GM04503 (cell line): ENCODE results near the gene IL18R1.
"Not testable (repeated sequence)": the region's sequence is repeated elsewhere in the genome, so short reads cannot be mapped to it uniquely, and the experiment has no call there.

ENCODE experiments used
- DNase-seq: peaks from one replicate; pipeline ENCODE4 v3.0.0-alpha.2; 2012; ENCODE audit warnings: low read depth

Gene IL18R1, protein sequence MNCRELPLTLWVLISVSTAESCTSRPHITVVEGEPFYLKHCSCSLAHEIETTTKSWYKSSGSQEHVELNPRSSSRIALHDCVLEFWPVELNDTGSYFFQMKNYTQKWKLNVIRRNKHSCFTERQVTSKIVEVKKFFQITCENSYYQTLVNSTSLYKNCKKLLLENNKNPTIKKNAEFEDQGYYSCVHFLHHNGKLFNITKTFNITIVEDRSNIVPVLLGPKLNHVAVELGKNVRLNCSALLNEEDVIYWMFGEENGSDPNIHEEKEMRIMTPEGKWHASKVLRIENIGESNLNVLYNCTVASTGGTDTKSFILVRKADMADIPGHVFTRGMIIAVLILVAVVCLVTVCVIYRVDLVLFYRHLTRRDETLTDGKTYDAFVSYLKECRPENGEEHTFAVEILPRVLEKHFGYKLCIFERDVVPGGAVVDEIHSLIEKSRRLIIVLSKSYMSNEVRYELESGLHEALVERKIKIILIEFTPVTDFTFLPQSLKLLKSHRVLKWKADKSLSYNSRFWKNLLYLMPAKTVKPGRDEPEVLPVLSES

DNA sequence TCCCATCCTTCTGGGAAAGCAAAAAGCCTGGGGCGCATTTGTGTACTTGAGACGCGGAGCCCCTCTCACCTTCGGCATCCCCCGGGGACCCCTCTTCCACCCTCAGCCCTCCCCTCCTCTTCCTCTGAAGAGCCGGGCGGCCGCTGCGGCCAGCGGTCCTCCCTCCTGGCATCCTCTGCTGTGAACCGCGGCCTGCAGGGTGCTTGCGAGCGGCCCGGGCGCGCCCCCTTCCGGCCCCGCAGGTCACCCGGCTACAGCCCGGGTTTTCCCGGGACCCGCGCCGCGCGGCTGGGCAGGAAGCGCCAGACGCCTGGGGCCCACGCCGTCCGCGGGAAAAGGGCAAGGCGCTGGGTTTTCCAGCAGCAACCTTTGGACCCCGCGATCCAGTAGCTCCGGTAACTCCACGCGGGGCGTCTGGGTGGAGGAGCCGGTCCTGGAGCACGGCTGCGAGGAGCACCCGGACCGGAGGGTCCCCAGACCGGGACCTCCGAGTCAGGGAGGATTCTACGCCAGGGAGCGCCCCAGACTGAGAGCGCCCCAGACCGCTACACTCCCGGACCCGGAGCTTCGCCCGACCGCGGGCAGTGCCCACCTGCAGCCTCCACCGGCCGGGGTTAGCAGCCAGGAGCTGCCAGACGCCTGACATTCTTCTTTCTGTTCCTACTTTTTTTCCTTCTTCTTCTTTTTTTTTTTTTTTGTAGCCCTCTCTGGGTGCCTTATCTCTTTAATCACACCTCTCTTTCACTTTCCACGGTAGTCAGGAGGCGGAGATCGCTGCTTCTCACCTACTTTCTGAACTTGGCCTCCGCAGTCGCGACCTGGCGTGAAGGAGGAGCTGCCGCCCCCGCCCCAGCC lies at the start of gene IL18R1:
TSS of gene IL18R1 (plus strand) at position 271 of the 855 bp plus-strand sequence. CDS start 6,865 bp downstream, outside the sequence.
- peak; percentile 4 for DNase-seq

- DNase-seq = no peak
Observed at GRCh38 chr2:102306125-102306524, 49.5 kb upstream of the IL18R1 start.

GRCh38 chr2:102310964-102311640 lies 44.5 kb upstream of the IL18R1 start, which contains the start of gene IL1RL1:
Gene IL1RL1, plus strand, starts transcription at chr2:102311563. Its CDS starts 26,702 bp downstream, at chr2:102338265.
- DNase-seq = no peak

DNA sequence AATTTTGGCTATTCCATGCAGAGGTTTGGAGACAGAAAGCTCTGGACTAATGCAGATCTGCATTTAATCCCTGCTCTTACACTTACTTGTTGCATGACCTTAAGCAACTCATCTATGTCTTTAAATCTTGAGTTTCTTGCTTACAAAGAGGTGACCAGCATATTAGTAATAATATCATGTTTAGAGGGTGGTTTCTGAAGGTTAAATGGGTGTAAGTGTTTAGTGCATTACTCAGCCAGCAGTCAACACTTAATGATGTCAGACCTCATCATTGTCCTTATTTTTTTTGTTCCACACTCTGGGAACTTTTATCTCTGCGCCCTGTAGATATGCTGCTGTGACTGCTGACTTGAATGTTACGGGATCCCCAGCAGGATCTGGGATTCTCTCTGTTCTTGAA lies 42.6 kb upstream of the IL18R1 start:
- no peak for DNase-seq

GRCh38 chr2:102313471-102313870 lies 42.1 kb upstream of the IL18R1 start:
- no peak for DNase-seq

DNA sequence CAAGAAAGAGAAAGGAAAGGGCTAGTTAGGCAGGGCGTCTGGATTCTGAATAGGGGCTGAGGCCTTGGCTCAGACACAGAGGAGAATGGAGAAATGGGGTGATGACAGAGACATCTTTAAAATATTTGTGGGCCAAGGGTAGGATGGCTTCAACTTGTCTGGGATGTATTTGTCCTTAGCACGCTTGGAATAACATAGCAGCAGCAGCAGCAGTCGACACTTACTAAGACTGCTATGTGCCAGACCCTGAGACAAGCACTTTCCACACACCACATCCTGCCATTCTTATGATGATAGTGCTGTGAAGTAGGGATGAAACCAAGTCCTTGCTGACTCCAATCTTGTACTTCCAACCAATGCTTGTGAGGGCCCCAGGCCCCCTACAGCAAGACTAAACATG lies 41.6 kb upstream of the IL18R1 start:
- no peak for DNase-seq

GRCh38 chr2:102315921-102316320 lies 39.7 kb upstream of the IL18R1 start:
- no peak for DNase-seq

DNA sequence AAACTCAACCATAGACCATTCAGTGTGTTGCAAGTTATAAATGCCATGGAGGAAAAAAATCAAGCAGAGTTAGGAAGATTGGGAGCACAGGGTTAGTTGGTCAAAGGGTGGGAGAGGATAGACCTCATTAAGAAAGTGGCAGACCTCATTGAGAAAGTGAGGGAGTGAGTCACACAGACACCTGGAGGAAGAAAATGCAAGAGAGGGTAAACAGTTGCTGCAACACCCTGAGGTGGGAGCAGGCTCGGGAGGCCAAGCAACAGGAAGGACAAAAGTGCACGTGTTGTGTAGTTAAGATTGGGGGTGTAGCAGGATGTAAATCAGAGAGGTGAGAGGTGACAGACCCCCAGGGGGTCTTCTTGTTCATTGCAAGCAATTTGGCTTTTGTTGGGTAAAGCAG lies 37.9 kb upstream of the IL18R1 start:
- DNase-seq = no peak

GRCh38 chr2:102318437-102318836 lies 37.2 kb upstream of the IL18R1 start:
- DNase-seq = no peak

DNA sequence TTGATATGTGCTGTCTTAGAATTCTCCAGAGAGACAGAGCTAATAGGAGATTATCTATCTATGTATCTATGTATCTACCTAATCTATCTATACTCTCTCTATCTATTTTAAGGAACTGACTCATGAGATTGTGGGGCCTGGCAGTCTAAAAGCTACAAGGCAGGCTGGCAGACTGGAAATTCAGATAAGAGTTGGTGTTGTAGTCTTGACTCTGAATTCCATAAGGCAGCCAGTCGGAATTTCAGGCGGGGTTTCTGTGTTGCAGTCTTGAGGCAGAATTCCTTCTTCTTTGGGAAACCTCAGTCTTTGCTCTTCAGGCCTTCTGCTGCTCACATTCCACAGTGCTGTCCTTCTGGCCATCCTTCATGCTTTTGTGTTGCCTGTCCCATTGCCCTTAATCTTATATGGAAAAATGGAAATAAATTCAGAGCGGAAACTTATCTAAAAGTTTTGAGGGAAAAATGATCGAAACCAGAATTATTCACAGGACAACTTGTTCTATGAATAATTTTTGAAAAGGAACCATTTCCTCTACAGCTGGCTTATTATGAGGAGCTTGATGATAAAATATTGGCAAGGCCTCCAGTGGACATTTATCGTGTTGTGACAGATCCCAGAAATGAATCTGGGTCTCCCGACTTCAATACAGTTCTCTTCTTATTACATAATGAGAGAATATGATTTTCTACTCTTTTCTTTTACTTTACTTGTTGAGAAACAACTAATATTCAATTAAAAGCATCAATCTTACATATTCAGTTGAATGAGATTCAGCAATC lies 33.5 kb upstream of the IL18R1 start:
- DNase-seq = no peak

GRCh38 chr2:102324914-102325313 lies 30.7 kb upstream of the IL18R1 start:
- DNase-seq = not testable (repeated sequence)

DNA sequence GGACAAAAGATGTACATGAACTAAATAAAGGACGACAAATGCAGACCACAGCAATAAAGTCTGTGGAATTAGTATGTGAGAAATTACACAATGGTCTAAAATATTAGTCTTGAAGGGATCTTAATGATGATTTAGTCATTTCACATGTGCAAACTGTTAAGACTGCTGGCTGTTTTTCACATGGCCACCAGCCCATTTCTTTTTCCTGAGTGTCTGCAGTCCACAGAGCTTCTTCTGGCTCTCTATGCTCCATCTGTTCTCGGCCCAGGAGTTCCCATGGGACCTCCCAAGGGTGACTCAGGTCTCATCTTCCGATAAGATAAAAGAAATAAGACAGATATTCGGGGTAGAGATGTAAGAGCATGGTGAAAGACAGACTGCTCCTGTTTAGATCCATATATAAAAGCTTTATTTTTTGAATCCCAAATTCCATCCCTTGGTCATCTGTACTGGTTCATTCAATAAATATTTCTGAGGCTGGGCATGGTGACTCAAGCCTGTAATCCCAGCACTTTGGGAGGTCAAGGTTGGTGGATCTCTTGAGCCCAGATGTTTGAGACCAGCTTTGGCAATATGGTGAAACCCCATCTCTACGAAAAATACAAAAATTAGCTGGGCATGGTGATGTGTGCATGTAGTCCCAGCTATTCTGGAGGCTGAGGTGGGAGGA lies 24.1 kb upstream of the IL18R1 start:
- DNase-seq = no peak

DNA sequence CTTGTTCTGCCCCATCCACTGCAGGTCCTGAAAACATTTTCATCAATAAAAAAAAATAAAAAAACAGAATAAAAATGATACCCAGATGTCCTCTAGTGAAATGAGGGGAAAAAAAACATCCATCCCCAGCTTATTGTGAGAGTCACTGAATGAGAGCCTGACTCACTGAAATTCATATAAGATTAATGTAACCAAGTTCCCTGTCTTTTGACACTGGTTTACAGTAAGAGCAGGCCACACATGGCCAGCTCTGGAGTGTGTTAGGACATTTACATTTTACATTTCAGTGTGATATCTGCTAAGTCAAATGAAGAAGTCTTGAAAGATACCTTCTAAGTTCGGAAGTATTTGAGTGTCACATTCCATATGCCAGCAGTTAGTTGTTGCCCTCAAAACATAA lies 21.1 kb upstream of the IL18R1 start:
- DNase-seq = no peak

DNA sequence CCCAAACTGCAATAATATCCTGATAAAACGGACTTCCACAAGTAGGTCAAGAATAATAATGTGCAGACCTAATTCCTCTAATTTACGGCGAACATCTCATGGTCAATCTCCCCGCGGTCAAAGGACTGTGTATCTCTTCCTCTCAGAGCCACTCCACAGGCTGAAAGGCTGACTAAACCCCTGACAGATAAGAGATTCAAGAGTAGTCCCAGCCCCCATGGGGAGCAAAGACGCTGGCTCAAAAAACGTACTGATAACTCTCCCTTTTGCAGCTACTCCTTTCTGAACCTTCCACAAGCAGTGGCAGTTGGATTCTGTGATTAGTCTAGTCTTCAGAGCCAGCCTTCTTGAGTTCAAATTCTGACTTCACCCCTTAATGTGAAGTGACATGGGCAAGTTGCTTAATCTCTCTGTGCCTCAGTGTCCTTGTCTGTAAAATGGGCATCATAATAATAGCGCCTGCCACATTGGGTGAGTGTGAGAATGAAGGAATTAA lies 19.7 kb upstream of the IL18R1 start:
- DNase-seq = no peak

DNA sequence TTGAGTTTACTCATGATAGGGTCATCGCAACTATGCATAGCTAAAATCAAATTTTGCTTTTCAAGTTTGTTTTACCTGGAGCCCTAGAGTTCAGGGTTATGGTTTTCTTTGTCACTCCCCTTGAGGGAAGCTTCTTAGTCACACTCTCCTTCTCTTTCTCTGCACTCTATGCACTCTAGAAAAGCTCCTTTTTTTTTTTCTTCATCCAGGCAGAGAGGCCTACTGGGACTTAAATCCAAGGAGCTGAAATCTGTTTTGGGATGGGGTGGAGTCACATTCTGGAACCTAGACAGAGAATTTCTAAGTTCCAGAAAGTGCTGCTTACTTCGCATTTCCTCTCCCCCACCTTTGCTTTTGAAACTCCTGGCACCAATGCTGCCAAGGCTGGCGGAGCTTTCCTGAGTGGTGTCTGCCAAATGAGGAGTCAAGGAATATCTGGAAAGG lies 19.1 kb upstream of the IL18R1 start:
- no peak for DNase-seq

DNA sequence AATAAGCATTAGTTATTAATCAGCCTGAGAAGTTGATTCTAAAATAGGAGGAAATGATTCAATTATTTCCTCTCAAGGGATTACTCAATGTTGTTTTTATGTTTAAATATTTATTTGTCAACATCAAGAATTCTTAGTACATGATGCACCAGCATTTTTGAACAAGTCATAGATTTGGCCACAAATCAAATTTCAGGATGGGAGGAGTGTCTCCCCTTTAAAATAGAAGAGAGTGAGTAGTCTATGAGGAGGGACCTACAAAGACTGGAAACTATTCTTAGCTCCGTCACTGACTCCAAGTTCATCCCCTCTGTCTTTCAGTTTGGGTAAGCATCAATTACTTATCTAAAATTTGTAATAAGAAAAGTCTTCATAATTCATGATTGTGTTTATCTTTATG lies 18.6 kb upstream of the IL18R1 start:
- no peak for DNase-seq

DNA sequence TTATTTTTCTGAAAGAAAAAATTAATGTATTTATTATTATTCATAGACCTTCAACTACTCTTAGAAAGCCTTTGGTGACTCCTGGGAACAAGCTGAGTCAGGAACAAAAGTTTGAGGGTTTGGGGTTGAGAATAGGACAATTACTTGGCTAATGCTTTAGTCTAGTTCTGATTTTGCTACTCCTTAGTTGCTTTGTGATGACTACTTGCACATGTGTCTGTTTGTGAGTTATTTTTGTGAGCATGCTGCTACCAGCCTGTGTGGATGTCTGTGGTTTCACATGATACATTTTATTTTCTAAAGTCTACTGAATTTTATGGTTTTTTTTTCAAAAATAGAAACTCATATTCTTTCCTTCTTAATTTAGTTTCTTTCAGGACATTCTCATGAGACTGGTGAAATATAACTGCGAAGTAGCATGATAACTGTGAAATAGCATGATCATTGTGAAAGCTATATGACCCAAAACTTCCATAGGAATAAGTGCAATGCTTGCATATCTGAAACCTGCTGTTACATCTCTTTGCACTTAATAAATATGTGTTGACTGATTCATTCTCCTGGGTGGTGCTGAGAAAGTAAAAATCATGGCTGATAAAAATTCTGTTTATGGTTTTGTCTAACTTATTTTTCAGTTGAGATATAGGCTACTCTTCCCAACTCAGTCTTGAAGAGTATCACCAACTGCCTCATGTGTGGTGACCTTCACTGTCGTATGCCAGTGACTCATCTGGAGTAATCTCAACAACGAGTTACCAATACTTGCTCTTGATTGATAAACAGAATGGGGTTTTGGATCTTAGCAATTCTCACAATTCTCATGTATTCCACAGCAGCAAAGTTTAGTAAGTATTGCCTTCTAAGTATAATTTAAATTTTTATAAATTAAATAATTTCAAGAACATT lies 17.9 kb upstream of the IL18R1 start:
- no peak for DNase-seq

DNA sequence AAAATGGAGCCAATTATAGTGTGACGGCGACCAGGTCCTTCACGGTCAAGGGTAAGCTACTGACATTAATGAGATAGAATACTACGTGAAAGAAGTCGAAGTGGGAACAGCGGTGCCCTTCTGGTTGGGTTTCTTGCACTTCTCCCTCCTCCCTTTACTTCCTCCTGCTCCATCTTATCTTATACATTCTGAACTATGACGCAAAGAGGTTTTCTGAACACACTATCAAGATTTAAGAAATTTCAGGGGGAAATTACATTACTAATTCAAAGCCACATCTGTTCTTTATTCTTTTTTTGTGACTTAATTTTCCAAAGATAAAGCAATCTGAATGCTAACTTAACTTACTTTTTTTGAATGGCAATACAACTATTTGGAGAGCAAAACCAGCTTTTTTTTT lies 14.8 kb upstream of the IL18R1 start:
- no peak for DNase-seq

- no peak for DNase-seq
Observed at GRCh38 chr2:102342888-102343287, 12.7 kb upstream of the IL18R1 start.
